HCT116 (cell line): ENCODE measurements around the gene PRR15L. TPM values are rescaled to one million over a fixed set of nuclear protein-coding genes. Genes with fewer than 3 reads are reported as not detected.

ENCODE experiments used
- ATAC-seq: fragments of 200-7000 bp; cut with Tn5 transposase; 2 replicates; pipeline ENCODE4 v1.9.1; 2020; ENCODE audit warnings: mild to moderate bottlenecking, moderate library complexity
- BruUV-seq: library from RNA; stranded (reverse); fragments of 400-500 nt; replicated peaks from 2 replicates; lab custom pipeline; 2021; lab: Mats Ljungman, UMichigan
- CTCF ChIA-PET: fragments of 300-600 bp; sonication (Branson Sonifier 250); formaldehyde crosslinking; loops from one replicate; lab custom pipeline; 2021; ENCODE audit warnings: antibody characterized with exemption; lab: Charles Lee
- POLR2A ChIA-PET: fragments of 300-600, 350-600 bp; sonication (Branson Sonifier 250); formaldehyde crosslinking; loops from one replicate; lab custom pipeline; 2021; ENCODE audit warnings: antibody characterized with exemption; lab: Charles Lee
- RAD21 ChIA-PET, 2 experiments: fragments of 300-600 bp; sonication (Branson Sonifier 250); formaldehyde crosslinking; loops; one replicate each; lab custom pipeline; 2023; ENCODE audit warnings: low total read pairs in 2 of 2; ENCODE audit not compliant: uncharacterized antibody in 2 of 2, unreplicated experiment in 2 of 2, low non-redundant PET in 1 of 2; lab: Charles Lee
- DNase-seq: peaks from one replicate; pipeline ENCODE4 v3.0.0-alpha.2; 2010; ENCODE audit warnings: low read depth, low spot score
- H2AFZ ChIP-seq: fragments of 200-600 bp; shearing (Covaris generic), sonication (generic); 2 replicates; pipeline ENCODE4 v1.6.1; 2017; ENCODE audit warnings: low read depth, mixed run types, mixed read lengths, antibody characterized with exemption, low read length; ENCODE audit not compliant: poor library complexity, severe bottlenecking
- H3K27ac ChIP-seq: 2 replicates; pipeline ENCODE4 v1.5.1; 2012; ENCODE audit warnings: low read depth, low read length
- H3K27me3 ChIP-seq: fragments of 200-600 bp; sonication (generic); 2 replicates; pipeline ENCODE4 v1.6.1; 2016; ENCODE audit warnings: mixed run types, low read length, mixed read lengths; ENCODE audit not compliant: insufficient read depth
- H3K36me3 ChIP-seq, 2 experiments: fragments of 200-500 bp in 1 of 2; fragments of 200-600 bp in 1 of 2; sonication (Bioruptor generic) in 1 of 2; sonication (generic) in 1 of 2; 2 replicates each; pipeline versions ENCODE4 v1.5.1 to v1.6.1; 2014 to 2016; ENCODE audit warnings: low read length in 2 of 2, inconsistent platforms in 1 of 2, mixed read lengths in 1 of 2, mixed run types in 1 of 2; ENCODE audit not compliant: insufficient read depth in 2 of 2, control insufficient read depth in 1 of 2
- H3K4me1 ChIP-seq, 2 experiments: fragments of 200-600 bp in 1 of 2; sonication (generic) in 1 of 2; 2 replicates each; pipeline versions ENCODE4 v1.5.1 to v1.6.1; 2012 to 2017; ENCODE audit warnings: low read length in 2 of 2, inconsistent platforms in 1 of 2, mild to moderate bottlenecking in 1 of 2, mixed read lengths in 1 of 2, mixed run types in 1 of 2, moderate library complexity in 1 of 2; ENCODE audit not compliant: insufficient read depth in 2 of 2, control insufficient read depth in 1 of 2
- H3K4me2 ChIP-seq: fragments of 200-600 bp; sonication (generic); 2 replicates; pipeline ENCODE4 v1.6.1; 2017; ENCODE audit warnings: mixed run types, low read length, mixed read lengths
- H3K4me3 ChIP-seq, 2 experiments: fragments of 200-600 bp in 1 of 2; sonication (generic) in 1 of 2; replicated peaks in 1 of 2; 2 replicates each; pipeline ENCODE4 v1.5.1; 2011 to 2016; ENCODE audit warnings: low read length in 2 of 2, control low read depth in 1 of 2, low read depth in 1 of 2, mild to moderate bottlenecking in 1 of 2, mixed read lengths in 1 of 2, mixed run types in 1 of 2
- H3K79me2 ChIP-seq: fragments of 200-600 bp; sonication (generic); 2 replicates; pipeline ENCODE4 v1.6.1; 2017; ENCODE audit warnings: mild to moderate bottlenecking, mixed run types, low read length, moderate library complexity, mixed read lengths; ENCODE audit not compliant: insufficient read depth
- H3K9ac ChIP-seq: fragments of 200-600 bp; sonication (generic); 2 replicates; pipeline ENCODE4 v1.6.1; 2016; ENCODE audit warnings: low read length, mixed read lengths
- H3K9me2 ChIP-seq: fragments of 200-600 bp; sonication (generic), shearing (Covaris generic); 2 replicates; pipeline ENCODE4 v1.6.1; 2017; ENCODE audit warnings: mixed run types, mild to moderate bottlenecking, moderate library complexity; ENCODE audit not compliant: insufficient read depth
- H3K9me3 ChIP-seq, 2 experiments: fragments of 200-500 bp in 1 of 2; fragments of 200-600 bp in 1 of 2; sonication (Bioruptor generic) in 1 of 2; sonication (generic) in 1 of 2; 2 replicates each; pipeline ENCODE4 v1.6.1; 2014 to 2017; ENCODE audit warnings: low read length in 2 of 2, mixed read lengths in 2 of 2, inconsistent platforms in 1 of 2, low read depth in 1 of 2, mild to moderate bottlenecking in 1 of 2, mixed run types in 1 of 2, moderate library complexity in 1 of 2; ENCODE audit not compliant: control insufficient read depth in 1 of 2, insufficient read depth in 1 of 2
- H4K20me1 ChIP-seq: fragments of 200-600 bp; sonication (generic), shearing (Covaris generic); 2 replicates; pipeline ENCODE4 v1.6.1; 2017; ENCODE audit warnings: mixed run types, mild to moderate bottlenecking, moderate library complexity; ENCODE audit not compliant: insufficient read depth
- CBX3 ChIP-seq: IDR thresholded peaks from 2 replicates; pipeline ENCODE4 v1.6.1; 2012; ENCODE audit warnings: low read depth
- CTCF ChIP-seq, 3 experiments: fragments of 200-600 bp in 1 of 3; sonication (generic) in 1 of 3; IDR thresholded peaks in 2 of 3; conservative IDR thresholded peaks in 1 of 3; 2 replicates each; pipeline ENCODE4 v1.5.1; 2012 to 2017; ENCODE audit warnings: low read depth in 2 of 3, low read length in 2 of 3, antibody characterized with exemption in 1 of 3, borderline replicate concordance in 1 of 3, control low read depth in 1 of 3, mild to moderate bottlenecking in 1 of 3, mixed read lengths in 1 of 3, mixed run types in 1 of 3, moderate library complexity in 1 of 3; ENCODE audit not compliant: insufficient read depth in 1 of 3
- ELF1 ChIP-seq: IDR thresholded peaks from 2 replicates; pipeline ENCODE4 v1.6.1; 2012; ENCODE audit warnings: low read depth, borderline replicate concordance
- EZH2 ChIP-seq: fragments of 200-600 bp; sonication (generic); IDR thresholded peaks from 2 replicates; pipeline ENCODE4 v1.6.1; 2017; ENCODE audit warnings: antibody characterized with exemption, mixed run types
- EZH2phosphoT487 ChIP-seq: fragments of 200-600 bp; IDR thresholded peaks from 2 replicates; pipeline ENCODE4 v1.6.1; 2018; ENCODE audit warnings: antibody characterized with exemption, borderline replicate concordance
- FOSL1 ChIP-seq: IDR thresholded peaks from 2 replicates; pipeline ENCODE4 v1.6.1; 2012; ENCODE audit warnings: low read depth
- JUND ChIP-seq: IDR thresholded peaks from 2 replicates; pipeline ENCODE4 v1.6.1; 2012
- MAX ChIP-seq: IDR thresholded peaks from 2 replicates; pipeline ENCODE4 v1.6.1; 2012
- POLR2A ChIP-seq: IDR thresholded peaks from 2 replicates; pipeline ENCODE4 v1.7.0; 2011; ENCODE audit warnings: borderline replicate concordance; ENCODE audit not compliant: insufficient read depth, insufficient read length; ENCODE audit errors: extremely low read depth
- RAD21 ChIP-seq: IDR thresholded peaks from 2 replicates; pipeline ENCODE4 v1.6.1; 2012; ENCODE audit warnings: low read depth, mild to moderate bottlenecking
- REST ChIP-seq: IDR thresholded peaks from 2 replicates; pipeline ENCODE4 v1.6.1; 2012; ENCODE audit warnings: low read depth
- SIN3A ChIP-seq: IDR thresholded peaks from 2 replicates; pipeline ENCODE4 v1.6.1; 2012; ENCODE audit warnings: low read depth
- SP1 ChIP-seq: IDR thresholded peaks from 2 replicates; pipeline ENCODE4 v1.6.1; 2012; ENCODE audit warnings: low read depth
- SRF ChIP-seq: IDR thresholded peaks from 2 replicates; pipeline ENCODE4 v1.6.1; 2012; ENCODE audit warnings: low read depth
- TCF7L2 ChIP-seq: IDR thresholded peaks from 2 replicates; pipeline ENCODE4 v1.7.0; 2011; ENCODE audit warnings: borderline replicate concordance, inconsistent platforms; ENCODE audit not compliant: insufficient read depth, insufficient read length; ENCODE audit errors: extremely low read depth
- YY1 ChIP-seq: IDR thresholded peaks from 2 replicates; pipeline ENCODE4 v1.6.1; 2011; ENCODE audit warnings: low read length, low read depth, moderate library complexity, mild to moderate bottlenecking; ENCODE audit not compliant: insufficient replicate concordance; ENCODE audit errors: extremely low read depth
- ZBTB33 ChIP-seq: IDR thresholded peaks from 2 replicates; pipeline ENCODE4 v1.6.1; 2011; ENCODE audit warnings: mild to moderate bottlenecking, low read length, moderate library complexity; ENCODE audit not compliant: insufficient replicate concordance; ENCODE audit errors: extremely low read depth
- ZNF274 ChIP-seq: fragments of 200-500 bp; sonication (Bioruptor generic); IDR thresholded peaks from 2 replicates; pipeline ENCODE4 v1.6.1; 2014; ENCODE audit warnings: mild to moderate bottlenecking, low read depth, low read length, inconsistent platforms
- intact Hi-C: fragments of 100-400 bp; cut with micrococcal nuclease; formaldehyde crosslinking; loops from 2 replicates; pipeline ENCODE4 v1.10.0; 2022
- total RNA-seq: library from RNA; stranded (reverse); gene quantifications from one replicate; pipeline ENCODE4 v1.2.1, GENCODE V29; 2021; ENCODE audit not compliant: unreplicated experiment

PRR15L gene
- total RNA-seq, 1 experiment from 2014 or later, result 0.34 TPM

GRCh38 chr17:47968836-47969235, 11.2 kb upstream of the PRR15L start:
- Histone ChIP-seq H3K9ac (no peak overlapping the region), H4K20me1 (no peaks in the 10 kb centered on the region), H3K27ac (no peak overlapping the region), H3K4me3 (no peak overlapping the region), H3K4me1 (peaks cover 19 to 51% of the 10 kb centered on the region in 2 experiments), H3K4me2 (no peak overlapping the region), H3K27me3 (no peaks in the 10 kb centered on the region), H2AFZ (no peak overlapping the region), H3K9me3 (no peaks in the 10 kb centered on the region), H3K79me2 (peaks cover 20% of the 10 kb centered on the region), H3K36me3 (peaks cover 2 to 3% of the 10 kb centered on the region in 2 experiments; a peak in 3 of 4 replicates), H3K9me2 (no peaks in the 10 kb centered on the region)
- ChIA-PET CTCF (interaction anchor here (1.0 to 4.0 kb wide), 5 partner anchors 22 to 128 kb away, joined by 3 to 42 read pairs (median 19); partner anchors contain the start of gene SCRN2), RAD21 (no interaction called here), POLR2A (interaction anchor here (1.2 to 2.5 kb wide), 3 partner anchors 27 to 73 kb away, joined by 3 to 8 read pairs (median 6); partner anchors contain the start of genes PNPO and SP2)
- intact Hi-C loops, result no loop called here
- no peak for ATAC-seq
- DNase-seq, result no peak
- BruUV-seq, result no TSS peak
- TF ChIP-seq SIN3A, result no peak
- TF ChIP-seq SRF, result no peak
- no peak for TF ChIP-seq SP1
- no peak for TF ChIP-seq EZH2
- TF ChIP-seq MAX, result no peak
- TF ChIP-seq TCF7L2, result no peak
- no peak for TF ChIP-seq CBX3
- no peak for TF ChIP-seq ZBTB33
- TF ChIP-seq ZNF274, result no peak
- no peak for TF ChIP-seq FOSL1
- TF ChIP-seq POLR2A, result no peak
- TF ChIP-seq CTCF (IDR thresholded peaks at IDR 0.05 in 2 of 3, conservative IDR thresholded peaks at IDR 0.05 in 1 of 3; ENCODE audit: borderline replicate concordance in 1 of 3, insufficient read depth in 1 of 3, low read depth in 2 of 3, low read length in 2 of 3), result no peak
- no peak for TF ChIP-seq EZH2phosphoT487
- TF ChIP-seq JUND, result no peak
- TF ChIP-seq ELF1, result no peak
- TF ChIP-seq REST, result no peak
- TF ChIP-seq RAD21, result no peak
- TF ChIP-seq YY1, result no peak
- TF ChIP-seq, all 23 proteins: peak for 0
